Naive thymus-derived CD4-positive, alpha-beta T cell (primary cell): ENCODE measurements around the gene KRT80. TPM values are rescaled to one million over a fixed set of nuclear protein-coding genes. Genes with fewer than 3 reads are reported as not detected.

Source experiments
- ATAC-seq: fragments of 150-1000 bp; cut with Tn5 transposase; 2 replicates; pipeline ENCODE4 v1.10.0; 2021; ENCODE audit warnings: mild to moderate bottlenecking, moderate library complexity
- CTCF ChIA-PET: fragments of 350-600 bp; sonication (Branson Sonifier 250); formaldehyde crosslinking; loops from one replicate; lab custom pipeline; 2021; ENCODE audit warnings: antibody characterized with exemption; lab: Charles Lee
- POLR2A ChIA-PET: fragments of 350-600 bp; sonication (Branson Sonifier 250); formaldehyde crosslinking; loops from one replicate; lab custom pipeline; 2021; ENCODE audit warnings: antibody characterized with exemption, inconsistent platforms; lab: Charles Lee
- DNase-seq, 9 donors: peaks; one replicate each; pipeline versions ENCODE4 v3.0.0 to v3.0.0-alpha.2; 2020 to 2022; ENCODE audit warnings: mixed read lengths in 1 of 9
- H3K27ac ChIP-seq: one replicate; pipeline ENCODE4 v1.7.0; 2013; ENCODE audit warnings: mild to moderate bottlenecking, low read depth, low read length, moderate library complexity
- H3K27me3 ChIP-seq, 2 donors: one replicate each; pipeline ENCODE4 v1.7.0; 2013; ENCODE audit warnings: low read length in 2 of 2, mild to moderate bottlenecking in 2 of 2, moderate library complexity in 2 of 2; ENCODE audit not compliant: control insufficient read depth in 2 of 2, insufficient read depth in 2 of 2
- H3K36me3 ChIP-seq, 3 experiments: 1 replicate in 2 of 3; 2 replicates in 1 of 3; pipeline ENCODE4 v1.7.0; 2013; ENCODE audit warnings: low read length in 3 of 3, mild to moderate bottlenecking in 3 of 3, moderate library complexity in 1 of 3; ENCODE audit not compliant: insufficient read depth in 3 of 3, control insufficient read depth in 2 of 3
- H3K4me1 ChIP-seq, 2 donors: one replicate each; pipeline ENCODE4 v1.7.0; 2013; ENCODE audit warnings: low read length in 2 of 2, mild to moderate bottlenecking in 2 of 2, moderate library complexity in 1 of 2; ENCODE audit not compliant: control insufficient read depth in 2 of 2, insufficient read depth in 2 of 2
- H3K4me3 ChIP-seq: 2 replicates; pipeline ENCODE4 v1.7.0; 2013; ENCODE audit warnings: mild to moderate bottlenecking, low read length
- H3K9me3 ChIP-seq, 3 experiments: 1 replicate in 2 of 3; 2 replicates in 1 of 3; pipeline ENCODE4 v1.7.0; 2013; ENCODE audit warnings: low read length in 3 of 3; ENCODE audit not compliant: control insufficient read depth in 2 of 3
- H3K27ac Mint-ChIP-seq, 9 donors: one replicate each; pipeline ENCODE4 v1.8.0; 2020 to 2022; ENCODE audit warnings: mixed read lengths in 9 of 9, mild to moderate bottlenecking in 8 of 9, moderate library complexity in 5 of 9, inconsistent platforms in 2 of 9
- H3K27me3 Mint-ChIP-seq, 5 donors: one replicate each; pipeline ENCODE4 v1.8.0; 2021 to 2022; ENCODE audit warnings: mixed read lengths in 5 of 5, mild to moderate bottlenecking in 1 of 5
- H3K36me3 Mint-ChIP-seq, 5 donors: one replicate each; pipeline ENCODE4 v1.8.0; 2020 to 2022; ENCODE audit warnings: mixed read lengths in 5 of 5, mild to moderate bottlenecking in 3 of 5, inconsistent platforms in 1 of 5
- H3K4me1 Mint-ChIP-seq, 7 donors: one replicate each; pipeline ENCODE4 v1.8.0; 2020 to 2022; ENCODE audit warnings: mixed read lengths in 7 of 7, mild to moderate bottlenecking in 3 of 7, inconsistent platforms in 1 of 7
- H3K4me3 Mint-ChIP-seq, 10 donors: one replicate each; pipeline ENCODE4 v1.8.0; 2020 to 2022; ENCODE audit warnings: mild to moderate bottlenecking in 10 of 10, mixed read lengths in 10 of 10, moderate library complexity in 6 of 10, inconsistent platforms in 2 of 10
- H3K9me3 Mint-ChIP-seq, 11 donors: one replicate each; pipeline ENCODE4 v1.8.0; 2020 to 2022; ENCODE audit warnings: mixed read lengths in 11 of 11, mild to moderate bottlenecking in 4 of 11, inconsistent platforms in 1 of 11, moderate library complexity in 1 of 11
- intact Hi-C, 2 donors: fragments of 100-400 bp; cut with micrococcal nuclease; formaldehyde crosslinking; loops; one replicate each; pipeline ENCODE4 v1.15.1; 2023
- polyA plus RNA-seq, 2 donors: library from polyadenylated mRNA; unstranded; fragments of 300-500 nt; fragmentation: Illumina TruSeq; gene quantifications; one replicate each; pipeline ENCODE4 v1.2.3, GENCODE V29; 2021
- total RNA-seq, 6 experiments: library from RNA in 5 of 6; stranded (reverse) in 5 of 6; gene quantifications; 1 replicate in 5 of 6; 2 replicates in 1 of 6; pipeline ENCODE4 v1.2.3 and lab custom pipeline; 2021 to 2026

Gene KRT80
- total and polyA plus RNA-seq, 7 experiments from 2014 or later: 0.12 TPM; not detected in 6

DNA sequence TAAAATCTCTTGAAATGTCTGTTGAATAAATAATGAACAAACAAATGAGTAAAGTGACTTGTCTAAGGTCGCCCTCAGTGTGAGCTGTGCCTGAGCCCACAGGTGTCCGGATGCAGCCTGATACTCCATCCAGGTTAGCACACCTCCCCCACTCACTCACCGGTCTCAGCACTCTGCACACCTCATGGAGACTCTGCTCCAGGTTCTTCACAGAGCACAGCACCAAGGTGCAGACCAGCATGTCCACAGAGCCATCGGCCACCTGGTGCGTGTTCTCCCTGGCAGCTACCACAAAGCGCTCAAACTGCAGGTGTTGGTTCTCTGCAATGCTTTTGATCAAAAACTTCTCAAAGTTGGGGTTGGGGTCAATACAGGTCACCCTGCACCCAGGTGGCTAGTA is 37.1 kb upstream of the KRT80 start:
- peaks cover 0 to 7% (median 0%) of the 10 kb centered on the region in 11 donors for H3K9me3 Mint-ChIP-seq
- ChIA-PET CTCF (no interaction called here), POLR2A (no interaction called here)
- H3K27ac Mint-ChIP-seq: no peak overlapping the region
- no peak overlapping the region for H3K4me3 ChIP-seq
- peaks cover 0 to 13% (median 0%) of the 10 kb centered on the region in 7 donors for H3K4me1 Mint-ChIP-seq
- intact Hi-C loops: no loop called here
- H3K36me3 Mint-ChIP-seq: peaks cover 0 to 2% (median 0%) of the 10 kb centered on the region in 5 donors
- no peak overlapping the region for H3K4me3 Mint-ChIP-seq
- no peak overlapping the region for H3K27ac ChIP-seq
- no peak for DNase-seq
- peaks cover 45 to 82% (median 60%) of the 10 kb centered on the region in 5 donors for H3K27me3 Mint-ChIP-seq
- H3K9me3 ChIP-seq: no peaks in the 10 kb centered on the region
- H3K4me1 ChIP-seq: no peaks in the 10 kb centered on the region
- H3K27me3 ChIP-seq: peaks cover 0 to 5% of the 10 kb centered on the region in 2 donors
- H3K36me3 ChIP-seq: no peaks in the 10 kb centered on the region
- ATAC-seq: no peak

DNA sequence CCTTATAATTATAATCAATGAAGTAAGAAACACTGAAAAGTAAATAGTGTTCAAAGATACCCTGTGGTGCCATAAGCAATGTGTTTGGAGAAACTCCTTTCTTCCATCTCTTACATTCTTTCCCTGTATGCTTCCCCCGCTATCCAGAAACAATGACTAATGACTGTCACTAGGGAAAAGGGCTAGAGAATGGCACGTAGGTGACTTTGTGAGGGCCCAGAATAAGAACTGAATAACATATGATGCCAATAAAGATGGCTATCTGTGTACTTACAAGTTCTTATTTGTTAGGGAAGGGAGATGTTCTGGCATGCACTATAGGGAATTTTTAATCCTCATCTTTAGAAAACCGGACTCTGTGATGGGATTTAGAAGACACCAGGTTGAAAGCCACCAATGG is 36.6 kb upstream of the KRT80 start:
- no peak for ATAC-seq
- Histone ChIP-seq H3K4me3 (no peak overlapping the region), H3K36me3 (no peaks in the 10 kb centered on the region), H3K27me3 (peaks cover 0 to 5% of the 10 kb centered on the region in 2 donors), H3K27ac (no peak overlapping the region), H3K4me1 (no peaks in the 10 kb centered on the region), H3K9me3 (no peaks in the 10 kb centered on the region)
- H3K4me1 Mint-ChIP-seq: peaks cover 0 to 13% (median 0%) of the 10 kb centered on the region in 7 donors
- peaks cover 44 to 81% (median 60%) of the 10 kb centered on the region in 5 donors for H3K27me3 Mint-ChIP-seq
- H3K36me3 Mint-ChIP-seq: peaks cover 0 to 2% (median 0%) of the 10 kb centered on the region in 5 donors
- POLR2A ChIA-PET: no interaction called here
- H3K27ac Mint-ChIP-seq: no peak overlapping the region
- no peak for DNase-seq
- CTCF ChIA-PET: no interaction called here
- intact Hi-C loops: no loop called here
- peaks cover 0 to 7% (median 0%) of the 10 kb centered on the region in 11 donors for H3K9me3 Mint-ChIP-seq
- no peak overlapping the region for H3K4me3 Mint-ChIP-seq

DNA sequence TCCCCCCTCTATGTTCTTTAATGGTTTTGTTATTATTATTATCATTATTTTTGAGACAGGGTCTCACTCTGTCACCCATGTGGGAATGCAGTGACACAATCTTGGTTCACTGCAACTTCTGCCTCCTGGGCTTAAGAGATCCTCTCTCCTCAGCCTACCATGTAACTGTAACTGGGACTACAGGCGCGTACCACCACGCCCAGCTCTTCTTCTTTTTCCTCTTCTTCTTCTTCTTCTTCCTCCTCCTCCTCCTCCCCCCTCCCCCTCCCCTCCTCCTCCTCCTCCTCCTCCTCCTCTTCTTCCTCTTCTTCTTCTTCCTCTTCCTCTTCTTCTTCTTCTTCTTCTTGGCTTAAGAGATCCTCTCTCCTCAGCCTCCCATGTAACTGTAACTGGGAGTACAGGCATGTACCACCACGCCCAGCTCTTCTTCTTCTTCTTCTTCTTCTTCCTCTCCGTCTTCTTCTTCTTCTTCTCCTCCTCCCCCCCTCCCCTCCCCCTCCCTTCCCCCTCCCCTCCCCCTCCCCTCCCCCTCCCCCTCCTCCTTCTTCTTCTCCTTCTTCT is 35.9 kb upstream of the KRT80 start:
- CTCF ChIA-PET: no interaction called here
- H3K36me3 Mint-ChIP-seq: peaks cover 0 to 2% (median 0%) of the 10 kb centered on the region in 5 donors
- Histone ChIP-seq H3K4me1 (no peaks in the 10 kb centered on the region), H3K9me3 (no peaks in the 10 kb centered on the region), H3K36me3 (no peaks in the 10 kb centered on the region), H3K27me3 (peaks cover 0 to 5% of the 10 kb centered on the region in 2 donors), H3K27ac (no peak overlapping the region), H3K4me3 (no peak overlapping the region)
- intact Hi-C loops: no loop called here
- ATAC-seq: no peak
- POLR2A ChIA-PET: no interaction called here
- H3K9me3 Mint-ChIP-seq: peaks cover 0 to 7% (median 0%) of the 10 kb centered on the region in 11 donors
- H3K27ac Mint-ChIP-seq: no peak overlapping the region
- no peak for DNase-seq
- H3K4me3 Mint-ChIP-seq: no peak overlapping the region
- H3K4me1 Mint-ChIP-seq: peaks cover 0 to 11% (median 0%) of the 10 kb centered on the region in 7 donors
- peaks cover 44 to 81% (median 59%) of the 10 kb centered on the region in 5 donors for H3K27me3 Mint-ChIP-seq

DNA sequence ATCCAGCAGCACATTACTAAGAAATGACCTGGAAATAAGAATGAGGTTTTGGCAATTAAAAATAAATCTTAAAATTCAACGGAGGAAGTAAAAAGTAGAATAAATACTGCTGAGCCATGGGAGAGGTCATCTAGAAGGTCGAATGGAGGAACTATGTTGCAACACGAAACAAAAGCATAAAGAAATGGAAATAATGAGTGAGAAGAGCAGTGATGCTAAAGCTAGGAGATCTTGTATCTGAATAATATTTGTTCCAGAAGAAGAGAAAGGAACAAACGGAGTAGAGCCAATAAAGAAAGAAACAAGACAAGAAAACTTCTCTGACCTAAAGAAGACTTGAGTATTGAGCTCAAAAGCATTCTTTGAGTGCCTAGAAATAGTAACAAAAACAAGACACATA is 34.6 kb upstream of the KRT80 start:
- Histone ChIP-seq H3K4me3 (no peak overlapping the region), H3K36me3 (no peaks in the 10 kb centered on the region), H3K27me3 (peaks cover 0 to 5% of the 10 kb centered on the region in 2 donors), H3K27ac (no peak overlapping the region), H3K9me3 (no peaks in the 10 kb centered on the region), H3K4me1 (no peaks in the 10 kb centered on the region)
- DNase-seq (no peak), ATAC-seq (no peak)
- ChIA-PET CTCF (no interaction called here), POLR2A (no interaction called here)
- peaks cover 0 to 2% (median 0%) of the 10 kb centered on the region in 5 donors for H3K36me3 Mint-ChIP-seq
- H3K27me3 Mint-ChIP-seq: peaks cover 36 to 74% (median 52%) of the 10 kb centered on the region in 5 donors
- peaks cover 0 to 5% (median 0%) of the 10 kb centered on the region in 11 donors for H3K9me3 Mint-ChIP-seq
- intact Hi-C loops: no loop called here
- H3K4me1 Mint-ChIP-seq: peaks cover 0 to 12% (median 0%) of the 10 kb centered on the region in 7 donors
- H3K4me3 Mint-ChIP-seq: no peak overlapping the region
- no peak overlapping the region for H3K27ac Mint-ChIP-seq

DNA sequence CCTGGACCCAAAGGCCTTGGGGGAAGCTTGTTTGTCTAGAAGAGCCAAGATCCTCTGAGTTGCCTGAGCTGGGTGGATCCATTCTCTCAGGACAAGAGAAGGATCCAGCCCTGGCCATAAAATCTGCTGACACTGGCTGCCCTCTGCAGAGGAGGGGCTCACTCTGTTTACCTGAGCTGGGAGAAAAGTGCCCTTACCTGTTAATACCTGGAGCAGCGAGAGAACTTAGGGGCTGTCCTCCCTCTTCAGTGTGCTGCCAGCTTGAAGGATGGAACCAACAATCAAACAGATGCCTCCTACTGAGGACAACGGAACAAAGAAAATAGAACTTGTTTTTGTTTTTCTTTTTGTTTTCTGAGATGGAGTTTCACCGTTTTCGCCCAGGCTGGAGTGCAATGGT is 33.9 kb upstream of the KRT80 start:
- H3K4me3 ChIP-seq: no peak overlapping the region
- intact Hi-C loops: no loop called here
- H3K36me3 ChIP-seq: no peaks in the 10 kb centered on the region
- CTCF ChIA-PET: no interaction called here
- H3K4me1 Mint-ChIP-seq: peaks cover 0 to 12% (median 0%) of the 10 kb centered on the region in 7 donors
- no peaks in the 10 kb centered on the region for H3K4me1 ChIP-seq
- no peak overlapping the region for H3K4me3 Mint-ChIP-seq
- H3K27me3 Mint-ChIP-seq: peaks cover 37 to 72% (median 46%) of the 10 kb centered on the region in 5 donors
- POLR2A ChIA-PET: no interaction called here
- H3K9me3 Mint-ChIP-seq: peaks cover 0 to 5% (median 0%) of the 10 kb centered on the region in 11 donors
- H3K36me3 Mint-ChIP-seq: no peaks in the 10 kb centered on the region
- H3K27ac Mint-ChIP-seq: no peak overlapping the region
- H3K27ac ChIP-seq: no peak overlapping the region
- peaks cover 0 to 5% of the 10 kb centered on the region in 2 donors for H3K27me3 ChIP-seq
- ATAC-seq (no peak), DNase-seq (no peak)
- no peaks in the 10 kb centered on the region for H3K9me3 ChIP-seq

DNA sequence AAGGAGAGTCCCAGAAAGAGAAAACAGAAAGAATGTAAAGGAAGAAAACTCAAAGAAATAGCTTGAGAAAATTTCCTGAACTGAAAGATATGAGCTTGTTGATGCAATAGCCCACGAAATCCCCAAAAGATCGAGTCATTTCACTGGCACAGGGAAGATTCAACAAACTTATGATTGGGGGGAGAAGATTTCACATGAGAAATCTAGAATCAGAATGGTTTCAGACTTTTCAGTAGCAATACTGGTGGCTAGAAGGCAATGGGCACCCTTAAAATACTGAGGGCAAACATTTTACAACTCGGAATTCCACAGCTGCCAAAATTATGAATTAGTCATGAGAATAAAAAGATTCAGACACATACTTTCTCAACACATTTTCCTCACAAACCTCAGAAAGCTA is 32.3 kb upstream of the KRT80 start:
- no peaks in the 10 kb centered on the region for H3K9me3 ChIP-seq
- ChIA-PET CTCF (interaction anchor here (0.5 to 1.1 kb wide), 2 partner anchors 46 to 254 kb away, joined by 3 to 6 read pairs; no protein-coding TSS in a partner anchor), POLR2A (interaction anchor here (0.6 kb wide), 1 partner anchor 35 kb away, joined by 3 read pairs; no protein-coding TSS in a partner anchor)
- intact Hi-C loops: loop anchor here in 1 of 2 donors (5.0 kb wide), 1 partner anchor 103 kb away; no protein-coding TSS in a partner anchor
- no peak for ATAC-seq
- H3K27ac ChIP-seq: no peak overlapping the region
- H3K36me3 ChIP-seq: no peaks in the 10 kb centered on the region
- no peak for DNase-seq
- Mint-ChIP-seq H3K4me1 (peaks cover 0 to 9% (median 0%) of the 10 kb centered on the region in 7 donors), H3K4me3 (no peak overlapping the region), H3K27me3 (peaks cover 36 to 69% (median 42%) of the 10 kb centered on the region in 5 donors), H3K36me3 (no peaks in the 10 kb centered on the region), H3K9me3 (peaks cover 0 to 1% (median 0%) of the 10 kb centered on the region in 11 donors), H3K27ac (no peak overlapping the region)
- no peaks in the 10 kb centered on the region for H3K4me1 ChIP-seq
- H3K27me3 ChIP-seq: peaks cover 0 to 5% of the 10 kb centered on the region in 2 donors
- no peak overlapping the region for H3K4me3 ChIP-seq
